ACHN (cell line): ENCODE measurements around the gene FAM186B.
A peak's percentile ranks its signal among the peaks of the same experiment; 100 is the strongest.

Source experiments
- DNase-seq: peaks from one replicate; pipeline ENCODE4 v3.0.0-alpha.2; 2015
- in situ Hi-C: cut with HindIII; loops from 2 replicates; pipeline ENCODE4 v1.10.0; 2017; ENCODE audit warnings: low sequenced_read_pairs, low pct_ligation_motif_present, low pct_unique_long_range_greater_than_20kb

Gene FAM186B

GRCh38 chr12:49559011-49559675 lies 46.3 kb downstream of the FAM186B start:
- in situ Hi-C loops = no loop called here
- DNase-seq = no peak

- in situ Hi-C loops = no loop called here
- DNase-seq = no peak
Measured at GRCh38 chr12:49558526-49558925, 46.9 kb downstream of the FAM186B start.

- peak; percentile 22 for DNase-seq
- in situ Hi-C loops = no loop called here
Measured at GRCh38 chr12:49557917-49558215, 47.6 kb downstream of the FAM186B start.

- no peak for DNase-seq
- in situ Hi-C loops = no loop called here
Measured at GRCh38 chr12:49557187-49557916, 48.1 kb downstream of the FAM186B start.

GRCh38 chr12:49556391-49557186 lies 48.9 kb downstream of the FAM186B start:
- in situ Hi-C loops = no loop called here
- DNase-seq = no peak

- no peak for DNase-seq
- in situ Hi-C loops = no loop called here
Measured at GRCh38 chr12:49555631-49556390, 49.6 kb downstream of the FAM186B start.

GRCh38 chr12:49554266-49554665 lies 51.2 kb downstream of the FAM186B start:
- DNase-seq = no peak
- in situ Hi-C loops = no loop called here

- peak; percentile 77 for DNase-seq
- in situ Hi-C loops = no loop called here
Measured at GRCh38 chr12:49553512-49554088, 51.8 kb downstream of the FAM186B start.

- no peak for DNase-seq
- in situ Hi-C loops = no loop called here
Measured at GRCh38 chr12:49552899-49553298, 52.5 kb downstream of the FAM186B start.

- no peak for DNase-seq
- in situ Hi-C loops = no loop called here
Measured at GRCh38 chr12:49552425-49552824, 53.0 kb downstream of the FAM186B start.

GRCh38 chr12:49552014-49552413 lies 53.4 kb downstream of the FAM186B start:
- DNase-seq = no peak
- in situ Hi-C loops = no loop called here

- in situ Hi-C loops = no loop called here
- DNase-seq = no peak
Measured at GRCh38 chr12:49550693-49551252, 54.7 kb downstream of the FAM186B start.

GRCh38 chr12:49549735-49550692 lies 55.4 kb downstream of the FAM186B start:
- DNase-seq = no peak
- in situ Hi-C loops = no loop called here

- in situ Hi-C loops = no loop called here
- no peak for DNase-seq
Measured at GRCh38 chr12:49548822-49549648, 56.4 kb downstream of the FAM186B start.

GRCh38 chr12:49548481-49548821 lies 57.0 kb downstream of the FAM186B start:
- no peak for DNase-seq
- in situ Hi-C loops = no loop called here

- in situ Hi-C loops = no loop called here
Measured at GRCh38 chr12:49547090-49547690, 58.2 kb downstream of the FAM186B start.

More at GRCh38 chr12:49547090-49547690, 58.2 kb downstream of the FAM186B start:
- DNase-seq = no peak
